ENCODE results near the gene APOD.

Gene APOD

GRCh38 chr3:195551381-195551978, 32.3 kb downstream of the APOD start:
- H3K4me3 ChIP-seq (ENCODE audit: low read length), result no peak overlapping the region
- TF ChIP-seq, protein P1, sequence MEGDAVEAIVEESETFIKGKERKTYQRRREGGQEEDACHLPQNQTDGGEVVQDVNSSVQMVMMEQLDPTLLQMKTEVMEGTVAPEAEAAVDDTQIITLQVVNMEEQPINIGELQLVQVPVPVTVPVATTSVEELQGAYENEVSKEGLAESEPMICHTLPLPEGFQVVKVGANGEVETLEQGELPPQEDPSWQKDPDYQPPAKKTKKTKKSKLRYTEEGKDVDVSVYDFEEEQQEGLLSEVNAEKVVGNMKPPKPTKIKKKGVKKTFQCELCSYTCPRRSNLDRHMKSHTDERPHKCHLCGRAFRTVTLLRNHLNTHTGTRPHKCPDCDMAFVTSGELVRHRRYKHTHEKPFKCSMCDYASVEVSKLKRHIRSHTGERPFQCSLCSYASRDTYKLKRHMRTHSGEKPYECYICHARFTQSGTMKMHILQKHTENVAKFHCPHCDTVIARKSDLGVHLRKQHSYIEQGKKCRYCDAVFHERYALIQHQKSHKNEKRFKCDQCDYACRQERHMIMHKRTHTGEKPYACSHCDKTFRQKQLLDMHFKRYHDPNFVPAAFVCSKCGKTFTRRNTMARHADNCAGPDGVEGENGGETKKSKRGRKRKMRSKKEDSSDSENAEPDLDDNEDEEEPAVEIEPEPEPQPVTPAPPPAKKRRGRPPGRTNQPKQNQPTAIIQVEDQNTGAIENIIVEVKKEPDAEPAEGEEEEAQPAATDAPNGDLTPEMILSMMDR (conservative IDR thresholded peaks at IDR 0.05; ENCODE audit: low read depth, low read length), result no peak
- no peak for DNase-seq (ENCODE audit: low read depth)

- no peak for DNase-seq (ENCODE audit: low read depth)
- no peak overlapping the region for H3K4me3 ChIP-seq (ENCODE audit: low read length)
Measured at GRCh38 chr3:195550723-195551122, 33.0 kb downstream of the APOD start.

GRCh38 chr3:195549931-195550519, 33.7 kb downstream of the APOD start:
- TF ChIP-seq, protein P1 (conservative IDR thresholded peaks at IDR 0.05; ENCODE audit: low read depth, low read length), result no peak
- no peak overlapping the region for H3K4me3 ChIP-seq (ENCODE audit: low read length)
- no peak for DNase-seq (ENCODE audit: low read depth)

More at GRCh38 chr3:195550723-195551122, 33.0 kb downstream of the APOD start:
- TF ChIP-seq, protein P1 (conservative IDR thresholded peaks at IDR 0.05; ENCODE audit: low read depth, low read length), result no peak

DNA sequence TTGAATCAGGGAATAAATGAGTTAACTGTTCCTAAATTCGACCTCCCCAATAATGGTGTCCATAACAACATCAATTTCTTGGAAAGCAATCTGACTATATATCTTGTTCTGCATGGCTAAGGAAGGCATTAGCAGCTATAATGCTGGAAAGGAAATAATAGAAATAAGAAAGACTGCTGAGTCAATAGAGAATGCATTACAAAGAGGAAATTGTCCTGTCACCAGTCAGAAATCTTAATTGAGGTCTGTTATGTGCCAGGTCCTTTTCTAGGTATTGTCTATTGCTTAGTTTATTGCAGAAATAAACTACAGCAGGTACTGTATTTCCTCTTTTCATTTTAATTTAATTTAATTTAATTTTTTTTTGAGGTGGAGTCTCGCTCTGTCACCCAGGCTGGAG, 34.8 kb downstream of the APOD start:
- TF ChIP-seq, protein P1 (conservative IDR thresholded peaks at IDR 0.05; ENCODE audit: low read depth, low read length), result no peak
- DNase-seq (ENCODE audit: low read depth), result no peak
- no peak overlapping the region for H3K4me3 ChIP-seq (ENCODE audit: low read length)

DNA sequence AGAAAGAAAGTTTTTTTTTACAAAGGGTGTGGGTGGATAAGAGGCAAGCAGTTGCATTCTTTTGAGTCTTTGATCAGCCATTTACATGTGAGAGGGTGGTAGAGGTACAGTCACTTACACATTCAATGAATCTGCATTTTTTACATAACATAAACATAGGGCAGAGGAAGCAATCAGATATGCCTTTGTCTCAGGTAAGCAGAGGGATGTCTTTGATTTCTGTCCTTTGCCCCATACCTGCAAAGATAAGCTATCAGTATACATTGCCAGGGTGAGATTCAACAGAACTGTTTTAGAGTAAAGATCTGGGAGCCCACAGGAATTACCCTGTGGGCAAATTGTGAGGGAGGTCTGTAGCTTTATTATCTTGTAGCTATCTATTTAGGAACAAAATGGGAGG, 35.2 kb downstream of the APOD start:
- H3K4me3 ChIP-seq (ENCODE audit: low read length), result no peak overlapping the region
- TF ChIP-seq, protein P1 (conservative IDR thresholded peaks at IDR 0.05; ENCODE audit: low read depth, low read length), result no peak
- no peak for DNase-seq (ENCODE audit: low read depth)

DNA sequence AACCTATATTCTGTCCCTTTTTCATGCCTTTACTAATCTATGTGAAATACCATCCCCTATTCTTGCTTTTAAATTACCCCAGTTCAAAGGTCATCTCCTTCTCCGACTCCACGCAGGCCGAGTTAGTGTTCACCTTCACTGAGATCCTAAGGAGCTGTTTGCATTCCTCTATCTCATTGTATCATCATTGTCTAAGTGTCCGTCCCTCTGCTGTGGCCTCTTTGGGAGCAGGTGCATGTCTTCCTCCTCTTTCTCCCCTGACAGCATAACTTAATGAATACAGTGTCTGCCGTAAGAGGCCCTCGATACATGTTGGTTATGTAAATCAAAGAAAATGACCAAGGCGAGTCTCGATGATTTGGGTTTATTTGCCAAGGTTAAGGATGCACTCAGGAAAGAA, 35.7 kb downstream of the APOD start:
- TF ChIP-seq, protein P1 (conservative IDR thresholded peaks at IDR 0.05; ENCODE audit: low read depth, low read length), result no peak
- no peak overlapping the region for H3K4me3 ChIP-seq (ENCODE audit: low read length)
- DNase-seq (ENCODE audit: low read depth), result no peak

GRCh38 chr3:195546130-195546560, 37.6 kb downstream of the APOD start:
- TF ChIP-seq, protein P1 (conservative IDR thresholded peaks at IDR 0.05; ENCODE audit: low read depth, low read length), result no peak
- no peak for DNase-seq (ENCODE audit: low read depth)
- H3K4me3 ChIP-seq (ENCODE audit: low read length), result no peak overlapping the region
